HG02588 (cell line): ENCODE results near the gene TMEM14B.
"Not testable (repeated sequence)": the region's sequence is repeated elsewhere in the genome, so short reads cannot be mapped to it uniquely, and the experiment has no call there.

Experiments used
- ATAC-seq: cut with Tn5 transposase; IDR thresholded peaks from one replicate; pipeline ENCODE4 v1.9.1; 2021; ENCODE audit warnings: mild to moderate bottlenecking, moderate library complexity; ENCODE audit not compliant: unreplicated experiment

The TMEM14B gene

GRCh38 chr6:10745116-10745515 is 2.5 kb upstream of the TMEM14B start:
- ATAC-seq = no peak

GRCh38 chr6:10746915-10747250 is 722 bp upstream of the TMEM14B start:
- ATAC-seq = no peak

GRCh38 chr6:10749734-10750133 is 2.1 kb downstream of the TMEM14B start:
- ATAC-seq = no peak

- not testable (repeated sequence) for ATAC-seq
Measured at GRCh38 chr6:10750568-10750967, 3.0 kb downstream of the TMEM14B start.

- not testable (repeated sequence) for ATAC-seq
Measured at GRCh38 chr6:10751757-10752156, 4.2 kb downstream of the TMEM14B start.

GRCh38 chr6:10756085-10756484 is 8.5 kb downstream of the TMEM14B start:
- ATAC-seq = no peak

- peak; percentile 52 for ATAC-seq
Measured at GRCh38 chr6:10759312-10759839, 11.8 kb downstream of the TMEM14B start.

GRCh38 chr6:10759884-10760329 is 12.3 kb downstream of the TMEM14B start:
- no peak for ATAC-seq

GRCh38 chr6:10763006-10763405 is 15.4 kb downstream of the TMEM14B start:
- ATAC-seq = no peak

GRCh38 chr6:10769419-10769818 is 21.8 kb downstream of the TMEM14B start:
- ATAC-seq = no peak

- ATAC-seq = no peak
Measured at GRCh38 chr6:10771371-10771894, 23.8 kb downstream of the TMEM14B start.

- no peak for ATAC-seq
Measured at GRCh38 chr6:10778230-10778629, 30.6 kb downstream of the TMEM14B start.

GRCh38 chr6:10779076-10779475 is 31.5 kb downstream of the TMEM14B start:
- ATAC-seq = no peak

GRCh38 chr6:10791673-10792072 is 44.1 kb downstream of the TMEM14B start:
- ATAC-seq = no peak

- no peak for ATAC-seq
Measured at GRCh38 chr6:10792101-10792500, 44.5 kb downstream of the TMEM14B start.

- no peak for ATAC-seq
Measured at GRCh38 chr6:10793035-10793434, 45.4 kb downstream of the TMEM14B start.

- ATAC-seq = no peak
Measured at GRCh38 chr6:10793695-10794094, 46.1 kb downstream of the TMEM14B start.

- ATAC-seq = no peak
Measured at GRCh38 chr6:10794239-10794638, 46.6 kb downstream of the TMEM14B start.

GRCh38 chr6:10800810-10801209 is 53.2 kb downstream of the TMEM14B start:
- ATAC-seq = no peak

GRCh38 chr6:10801224-10801848 is 53.7 kb downstream of the TMEM14B start:
- ATAC-seq = peak; percentile 89
